GM12878 (cell line): ENCODE results near the gene ABHD8. TPM values are rescaled to one million over a fixed set of nuclear protein-coding genes. Genes with fewer than 3 reads are reported as not detected.

Experiments
- CBFB ChIP-seq: IDR thresholded peaks from 2 replicates; pipeline ENCODE4 v1.6.1; 2016; ENCODE audit warnings: antibody characterized with exemption, low read depth
- CHD1 ChIP-seq: IDR thresholded peaks from 2 replicates; pipeline ENCODE4 v1.6.1; 2012; ENCODE audit warnings: low read depth, low read length, improper control_type of control experiment
- CHD4 ChIP-seq: fragments of 200-600 bp; sonication (generic); IDR thresholded peaks from 2 replicates; pipeline ENCODE4 v1.6.1; 2016; ENCODE audit warnings: mild to moderate bottlenecking
- DPF2 ChIP-seq: fragments of 450-650 bp; IDR thresholded peaks from 2 replicates; pipeline ENCODE4 v1.6.1; 2017; ENCODE audit warnings: mild to moderate bottlenecking
- KAT2A ChIP-seq: conservative IDR thresholded peaks from 2 replicates; pipeline ENCODE4 v1.6.1; 2011; ENCODE audit warnings: low read depth, low read length; ENCODE audit not compliant: control insufficient read depth
- MTA2 ChIP-seq: fragments of 450-650 bp; IDR thresholded peaks from 2 replicates; pipeline ENCODE4 v1.6.1; 2016; ENCODE audit warnings: low read depth, mild to moderate bottlenecking, moderate library complexity
- NR2F1 ChIP-seq: fragments of 450-650 bp; conservative IDR thresholded peaks from 2 replicates; pipeline ENCODE4 v1.6.1; 2017; ENCODE audit warnings: mild to moderate bottlenecking
- RAD51 ChIP-seq: fragments of 450-650 bp; IDR thresholded peaks from 2 replicates; pipeline ENCODE4 v1.6.1; 2016; ENCODE audit warnings: moderate library complexity, mild to moderate bottlenecking, inconsistent platforms
- RCOR1 ChIP-seq: conservative IDR thresholded peaks from 2 replicates; pipeline ENCODE4 v1.6.1; 2012; ENCODE audit warnings: low read depth, low read length, improper control_type of control experiment
- SIX5 ChIP-seq: IDR thresholded peaks from 2 replicates; pipeline ENCODE4 v1.6.1; 2011; ENCODE audit warnings: mild to moderate bottlenecking, low read depth, low read length, moderate library complexity; ENCODE audit not compliant: severe bottlenecking
- SPI1 ChIP-seq: IDR thresholded peaks from 2 replicates; pipeline ENCODE4 v1.6.1; 2011; ENCODE audit warnings: low read depth, mild to moderate bottlenecking, low read length, moderate library complexity, borderline replicate concordance; ENCODE audit not compliant: insufficient read depth
- SRF ChIP-seq, 2 experiments: IDR thresholded peaks; 2 replicates each; pipeline ENCODE4 v1.6.1; 2011; ENCODE audit warnings: low read depth in 2 of 2, low read length in 2 of 2, mild to moderate bottlenecking in 1 of 2, moderate library complexity in 1 of 2
- TCF3 ChIP-seq: IDR thresholded peaks from 2 replicates; pipeline ENCODE4 v1.6.1; 2012; ENCODE audit warnings: low read depth, mild to moderate bottlenecking, low read length, borderline replicate concordance; ENCODE audit not compliant: insufficient read depth
- TCF7 ChIP-seq: IDR thresholded peaks from 2 replicates; pipeline ENCODE4 v1.6.1; 2014; ENCODE audit warnings: antibody characterized with exemption, borderline replicate concordance
- ZNF207 ChIP-seq: fragments of 450-650 bp; IDR thresholded peaks from 2 replicates; pipeline ENCODE4 v1.6.1; 2014; ENCODE audit warnings: antibody characterized with exemption, mild to moderate bottlenecking, borderline replicate concordance
- ZNF622 ChIP-seq: fragments of 450-650 bp; IDR thresholded peaks from 2 replicates; pipeline ENCODE4 v1.6.1; 2017; ENCODE audit warnings: mild to moderate bottlenecking, inconsistent platforms
- polyA plus RNA-seq, 11 experiments: library from polyadenylated mRNA; depleted of rRNA in 4 of 11; unstranded in 6 of 11; stranded (reverse) in 5 of 11; fragments of >200 nt; fragmentation: Nextera tagmentation in 4 of 11; fragmentation: Illumina TruSeq in 1 of 11; extraction: Ambion mirVana in 4 of 11; extraction: Trizol in 1 of 11; gene quantifications; 1 replicate in 1 of 11; 2 replicates in 10 of 11; pipeline versions ENCODE4 v1.2.1 to v1.2.3, GENCODE V29; 2011 to 2016; ENCODE audit warnings: inconsistent platforms in 2 of 11, missing spikeins in 2 of 11, low read depth in 1 of 11
- total RNA-seq, 4 experiments: library from RNA; depleted of rRNA in 3 of 4; stranded (reverse); fragments of >200 nt in 3 of 4; fragmentation: Illumina TruSeq in 1 of 4; extraction: Trizol in 1 of 4; gene quantifications; 2 replicates each; pipeline versions ENCODE4 v1.2.1 to v1.2.3, GENCODE V29; 2013 to 2021
- TF ChIP-seq, protein P1 (sequence below): fragments of 450-650 bp; IDR thresholded peaks from 2 replicates; pipeline ENCODE4 v1.6.1; 2017; ENCODE audit warnings: mild to moderate bottlenecking, low read depth, inconsistent platforms; ENCODE audit not compliant: poor library complexity, severe bottlenecking
- TF ChIP-seq, protein P2 (sequence below): IDR thresholded peaks from 2 replicates; pipeline ENCODE4 v1.6.1; 2011; ENCODE audit warnings: borderline replicate concordance, low read depth, mild to moderate bottlenecking, moderate library complexity, low read length; ENCODE audit not compliant: insufficient read depth, poor library complexity, severe bottlenecking
- TF ChIP-seq, protein P3 (sequence below): fragments of 450-650 bp; formaldehyde crosslinking; IDR thresholded peaks from 2 replicates; pipeline ENCODE4 v1.4.0; 2022; ENCODE audit warnings: mild to moderate bottlenecking, moderate library complexity
- TF ChIP-seq, protein P4 (sequence below): IDR thresholded peaks from 2 replicates; pipeline ENCODE4 v1.6.1; 2012; ENCODE audit warnings: low read depth, low read length, improper control_type of control experiment
- TF ChIP-seq, protein P5 (sequence below): fragments of 450-650 bp; IDR thresholded peaks from 2 replicates; pipeline ENCODE4 v1.6.1; 2017; ENCODE audit warnings: low read depth, mild to moderate bottlenecking, moderate library complexity

The ABHD8 gene
- total and polyA plus RNA-seq, 10 of the 15 experiments (the other 5 are each of a cell fraction or from before 2014, with no cell fraction given), result 0.03 to 12.5 (median 6.0) TPM

DNA sequence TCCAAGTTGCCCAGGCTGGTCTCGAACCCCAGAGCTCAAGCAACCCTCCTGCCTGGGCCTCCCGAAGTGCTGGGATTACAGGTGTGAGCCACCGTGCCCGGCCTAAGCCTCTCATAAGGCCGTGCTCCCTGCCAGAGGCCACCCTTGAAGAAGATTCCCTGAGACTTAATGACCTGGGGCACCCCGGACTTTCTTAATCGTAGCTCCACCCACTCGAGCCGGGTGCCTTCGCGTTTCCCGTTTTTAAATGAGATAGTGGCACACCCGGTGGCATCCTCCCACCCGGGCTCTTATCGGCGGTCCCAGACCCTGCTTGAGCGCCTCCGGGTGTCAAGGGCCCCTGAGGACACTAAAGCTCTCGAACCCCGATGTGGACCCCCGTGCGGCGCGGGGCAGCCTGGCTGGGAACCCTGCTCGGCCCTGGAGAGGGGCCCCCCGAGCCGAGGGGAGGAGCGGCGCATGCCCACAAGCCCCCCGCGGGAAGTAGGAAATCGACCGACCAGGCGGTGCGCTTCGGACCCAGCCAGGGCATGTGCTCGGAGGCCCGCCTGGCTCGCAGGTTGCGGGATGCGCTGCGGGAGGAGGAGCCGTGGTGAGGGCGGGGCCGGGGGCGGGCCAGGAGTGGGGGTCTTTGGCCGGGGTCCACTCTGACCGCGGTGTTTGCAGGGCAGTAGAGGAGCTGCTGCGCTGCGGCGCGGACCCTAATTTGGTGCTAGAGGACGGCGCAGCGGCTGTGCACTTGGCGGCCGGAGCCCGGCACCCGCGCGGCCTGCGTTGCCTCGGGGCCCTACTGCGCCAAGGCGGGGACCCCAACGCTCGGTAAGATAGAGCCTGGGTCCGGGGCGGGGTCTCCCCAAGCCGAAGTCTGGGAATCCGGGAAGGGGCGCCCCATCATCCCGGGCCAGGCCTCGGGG is 21.6 kb downstream of the ABHD8 start, which contains the start of gene ANKLE1 (continued):
- TF ChIP-seq, protein P1, sequence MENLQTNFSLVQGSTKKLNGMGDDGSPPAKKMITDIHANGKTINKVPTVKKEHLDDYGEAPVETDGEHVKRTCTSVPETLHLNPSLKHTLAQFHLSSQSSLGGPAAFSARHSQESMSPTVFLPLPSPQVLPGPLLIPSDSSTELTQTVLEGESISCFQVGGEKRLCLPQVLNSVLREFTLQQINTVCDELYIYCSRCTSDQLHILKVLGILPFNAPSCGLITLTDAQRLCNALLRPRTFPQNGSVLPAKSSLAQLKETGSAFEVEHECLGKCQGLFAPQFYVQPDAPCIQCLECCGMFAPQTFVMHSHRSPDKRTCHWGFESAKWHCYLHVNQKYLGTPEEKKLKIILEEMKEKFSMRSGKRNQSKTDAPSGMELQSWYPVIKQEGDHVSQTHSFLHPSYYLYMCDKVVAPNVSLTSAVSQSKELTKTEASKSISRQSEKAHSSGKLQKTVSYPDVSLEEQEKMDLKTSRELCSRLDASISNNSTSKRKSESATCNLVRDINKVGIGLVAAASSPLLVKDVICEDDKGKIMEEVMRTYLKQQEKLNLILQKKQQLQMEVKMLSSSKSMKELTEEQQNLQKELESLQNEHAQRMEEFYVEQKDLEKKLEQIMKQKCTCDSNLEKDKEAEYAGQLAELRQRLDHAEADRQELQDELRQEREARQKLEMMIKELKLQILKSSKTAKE, result no peak
- TF ChIP-seq SPI1 (peak; percentile 55; the same call in 1 of the 2 replicates), DPF2 (no peak), NR2F1 (0 out of 2 replicates have a peak, but pooled peaks have one; percentile 43), CHD1 (no peak), ZNF207 (0 out of 2 replicates have a peak, but pooled peaks have one; percentile 30), KAT2A (no peak), MTA2 (peak; percentile 31; the same call in 1 of the 2 replicates), TCF3 (no peak), SIX5 (no peak), CBFB (no peak), RCOR1 (no peak), TCF7 (no peak), CHD4 (no peak), SRF (IDR thresholded peaks at IDR 0.05; ENCODE audit: low read depth in 2 of 2, low read length in 2 of 2) (no peak), RAD51 (no peak), ZNF622 (no peak)
- TF ChIP-seq, protein P2, sequence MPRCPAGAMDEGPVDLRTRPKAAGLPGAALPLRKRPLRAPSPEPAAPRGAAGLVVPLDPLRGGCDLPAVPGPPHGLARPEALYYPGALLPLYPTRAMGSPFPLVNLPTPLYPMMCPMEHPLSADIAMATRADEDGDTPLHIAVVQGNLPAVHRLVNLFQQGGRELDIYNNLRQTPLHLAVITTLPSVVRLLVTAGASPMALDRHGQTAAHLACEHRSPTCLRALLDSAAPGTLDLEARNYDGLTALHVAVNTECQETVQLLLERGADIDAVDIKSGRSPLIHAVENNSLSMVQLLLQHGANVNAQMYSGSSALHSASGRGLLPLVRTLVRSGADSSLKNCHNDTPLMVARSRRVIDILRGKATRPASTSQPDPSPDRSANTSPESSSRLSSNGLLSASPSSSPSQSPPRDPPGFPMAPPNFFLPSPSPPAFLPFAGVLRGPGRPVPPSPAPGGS, result no peak
- TF ChIP-seq, protein P3, sequence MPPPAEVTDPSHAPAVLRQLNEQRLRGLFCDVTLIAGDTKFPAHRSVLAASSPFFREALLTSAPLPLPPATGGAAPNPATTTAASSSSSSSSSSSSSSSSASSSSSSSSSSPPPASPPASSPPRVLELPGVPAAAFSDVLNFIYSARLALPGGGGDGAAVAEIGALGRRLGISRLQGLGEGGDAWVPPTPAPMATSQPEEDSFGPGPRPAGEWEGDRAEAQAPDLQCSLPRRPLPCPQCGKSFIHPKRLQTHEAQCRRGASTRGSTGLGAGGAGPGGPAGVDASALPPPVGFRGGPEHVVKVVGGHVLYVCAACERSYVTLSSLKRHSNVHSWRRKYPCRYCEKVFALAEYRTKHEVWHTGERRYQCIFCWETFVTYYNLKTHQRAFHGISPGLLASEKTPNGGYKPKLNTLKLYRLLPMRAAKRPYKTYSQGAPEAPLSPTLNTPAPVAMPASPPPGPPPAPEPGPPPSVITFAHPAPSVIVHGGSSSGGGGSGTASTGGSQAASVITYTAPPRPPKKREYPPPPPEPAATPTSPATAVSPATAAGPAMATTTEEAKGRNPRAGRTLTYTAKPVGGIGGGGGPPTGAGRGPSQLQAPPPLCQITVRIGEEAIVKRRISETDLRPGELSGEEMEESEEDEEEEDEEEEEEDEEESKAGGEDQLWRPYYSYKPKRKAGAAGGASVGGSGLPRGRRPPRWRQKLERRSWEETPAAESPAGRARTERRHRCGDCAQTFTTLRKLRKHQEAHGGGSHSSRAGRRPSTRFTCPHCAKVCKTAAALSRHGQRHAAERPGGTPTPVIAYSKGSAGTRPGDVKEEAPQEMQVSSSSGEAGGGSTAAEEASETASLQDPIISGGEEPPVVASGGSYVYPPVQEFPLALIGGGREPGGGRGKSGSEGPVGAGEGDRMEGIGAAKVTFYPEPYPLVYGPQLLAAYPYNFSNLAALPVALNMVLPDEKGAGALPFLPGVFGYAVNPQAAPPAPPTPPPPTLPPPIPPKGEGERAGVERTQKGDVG (CRISPR knock-in tag), result no peak
- TF ChIP-seq, protein P4, sequence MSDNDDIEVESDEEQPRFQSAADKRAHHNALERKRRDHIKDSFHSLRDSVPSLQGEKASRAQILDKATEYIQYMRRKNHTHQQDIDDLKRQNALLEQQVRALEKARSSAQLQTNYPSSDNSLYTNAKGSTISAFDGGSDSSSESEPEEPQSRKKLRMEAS, result peak; percentile 87
- TF ChIP-seq, protein P5, sequence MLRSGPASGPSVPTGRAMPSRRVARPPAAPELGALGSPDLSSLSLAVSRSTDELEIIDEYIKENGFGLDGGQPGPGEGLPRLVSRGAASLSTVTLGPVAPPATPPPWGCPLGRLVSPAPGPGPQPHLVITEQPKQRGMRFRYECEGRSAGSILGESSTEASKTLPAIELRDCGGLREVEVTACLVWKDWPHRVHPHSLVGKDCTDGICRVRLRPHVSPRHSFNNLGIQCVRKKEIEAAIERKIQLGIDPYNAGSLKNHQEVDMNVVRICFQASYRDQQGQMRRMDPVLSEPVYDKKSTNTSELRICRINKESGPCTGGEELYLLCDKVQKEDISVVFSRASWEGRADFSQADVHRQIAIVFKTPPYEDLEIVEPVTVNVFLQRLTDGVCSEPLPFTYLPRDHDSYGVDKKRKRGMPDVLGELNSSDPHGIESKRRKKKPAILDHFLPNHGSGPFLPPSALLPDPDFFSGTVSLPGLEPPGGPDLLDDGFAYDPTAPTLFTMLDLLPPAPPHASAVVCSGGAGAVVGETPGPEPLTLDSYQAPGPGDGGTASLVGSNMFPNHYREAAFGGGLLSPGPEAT, result no peak
